HepG2 (cell line): ENCODE data around the gene GALNT9. TPM values are rescaled to one million over a fixed set of nuclear protein-coding genes. Genes with fewer than 3 reads are reported as not detected.

Experiments used
- ATAC-seq: fragments of 200-7000 bp; cut with Tn5 transposase; 3 replicates; pipeline ENCODE4 v1.9.1; 2020; ENCODE audit warnings: mild to moderate bottlenecking, moderate library complexity
- BruUV-seq: library from RNA; stranded (reverse); fragments of 400-500 nt; replicated peaks from 2 replicates; lab custom pipeline; 2021; lab: Mats Ljungman, UMichigan
- CTCF ChIA-PET: fragments of 300-600 bp; formaldehyde crosslinking; extraction: SDS; loops from one replicate; lab custom pipeline; 2021; ENCODE audit warnings: low total read pairs, inconsistent platforms, low intra/inter-chr PET ratio; lab: Yijun Ruan, JAX
- POLR2A ChIA-PET: fragments of 350-600 bp; sonication (Branson Sonifier 250); formaldehyde crosslinking; loops from one replicate; lab custom pipeline; 2020; ENCODE audit warnings: antibody characterized with exemption, inconsistent platforms; lab: Yijun Ruan, JAX
- DNase-seq: peaks from one replicate; pipeline ENCODE4 v3.0.0-alpha.2; 2015; ENCODE audit warnings: low spot score
- FAIRE-seq: peaks from 3 replicates; lab custom pipeline; 2011; peaks lifted over from hg19 to GRCh38; lab: Jason Lieb, UNC
- H2AFZ ChIP-seq: one replicate; pipeline ENCODE4 v1.6.1; 2011; ENCODE audit warnings: low read length, inconsistent platforms
- H3K27ac ChIP-seq: fragments of 300-600 bp; 3 replicates; pipeline ENCODE4 v1.8.0; 2011; ENCODE audit warnings: mixed run types, mild to moderate bottlenecking, mixed read lengths, low read length, inconsistent platforms; ENCODE audit not compliant: insufficient read depth; ENCODE audit errors: extremely low read length
- H3K27me3 ChIP-seq, 2 experiments: fragments of 200-600 bp in 1 of 2; 2 replicates in 1 of 2; 3 replicates in 1 of 2; pipeline versions ENCODE4 v1.6.0 to v1.8.0; 2011; ENCODE audit warnings: low read length in 2 of 2, mild to moderate bottlenecking in 2 of 2, moderate library complexity in 2 of 2, inconsistent platforms in 1 of 2; ENCODE audit not compliant: insufficient read depth in 2 of 2, control insufficient read depth in 1 of 2
- H3K36me3 ChIP-seq, 2 experiments: fragments of 200-600 bp in 1 of 2; replicated peaks in 1 of 2; 2 replicates in 1 of 2; 3 replicates in 1 of 2; pipeline versions ENCODE4 v1.5.1 to v1.8.0; 2011; ENCODE audit warnings: low read length in 2 of 2, inconsistent platforms in 1 of 2; ENCODE audit not compliant: insufficient read depth in 2 of 2, control insufficient read depth in 1 of 2
- H3K4me1 ChIP-seq: 2 replicates; pipeline ENCODE4 v1.5.1; 2012; ENCODE audit warnings: low read length, inconsistent platforms; ENCODE audit not compliant: insufficient read depth
- H3K4me2 ChIP-seq: 2 replicates; pipeline ENCODE4 v1.6.0; 2011; ENCODE audit warnings: low read depth, low read length, inconsistent platforms
- H3K4me3 ChIP-seq, 3 experiments: fragments of 200-600 bp in 1 of 3; sonication (generic), shearing (Covaris generic) in 1 of 3; replicated peaks in 1 of 3; 2 replicates each; pipeline ENCODE4 v1.5.1; 2011 to 2016; ENCODE audit warnings: low read length in 3 of 3, inconsistent platforms in 2 of 3, low read depth in 2 of 3, mild to moderate bottlenecking in 2 of 3, control low read depth in 1 of 3, mixed read lengths in 1 of 3; ENCODE audit not compliant: insufficient read depth in 1 of 3
- H3K79me2 ChIP-seq: one replicate; pipeline ENCODE4 v1.6.1; 2011; ENCODE audit warnings: low read length, inconsistent platforms; ENCODE audit not compliant: insufficient read depth
- H3K9ac ChIP-seq: 2 replicates; pipeline ENCODE4 v1.6.0; 2011; ENCODE audit warnings: mild to moderate bottlenecking, low read depth, low read length, inconsistent platforms; ENCODE audit not compliant: insufficient read depth
- H3K9me3 ChIP-seq: 2 replicates; pipeline ENCODE4 v1.5.1; 2012; ENCODE audit warnings: mild to moderate bottlenecking, low read length
- H4K20me1 ChIP-seq: 2 replicates; pipeline ENCODE4 v1.6.0; 2011; ENCODE audit warnings: inconsistent platforms, mild to moderate bottlenecking, low read length, moderate library complexity; ENCODE audit not compliant: insufficient read depth
- EZH2 ChIP-seq: conservative IDR thresholded peaks from 2 replicates; pipeline ENCODE4 v1.6.1; 2012; ENCODE audit warnings: mild to moderate bottlenecking, low read depth, low read length, moderate library complexity
- HOMEZ ChIP-seq: IDR thresholded peaks from 2 replicates; pipeline ENCODE4 v1.6.1; 2016; ENCODE audit warnings: low read depth
- NKX3-1 ChIP-seq: sonication (generic); formaldehyde crosslinking; IDR thresholded peaks from 2 replicates; pipeline ENCODE4 v1.5.0; 2020; ENCODE audit warnings: missing genetic modification reagents
- POLR2A ChIP-seq, 2 experiments: IDR thresholded peaks; 2 replicates each; pipeline ENCODE4 v1.6.1; 2011; ENCODE audit warnings: low read depth in 2 of 2, low read length in 2 of 2, mild to moderate bottlenecking in 1 of 2, moderate library complexity in 1 of 2; ENCODE audit not compliant: insufficient read depth in 1 of 2
- SMC3 ChIP-seq: IDR thresholded peaks from 2 replicates; pipeline ENCODE4 v1.6.1; 2011; ENCODE audit warnings: low read length, improper control_type of control experiment
- TCF7L2 ChIP-seq: IDR thresholded peaks from 2 replicates; pipeline ENCODE4 v1.6.1; 2011; ENCODE audit warnings: mild to moderate bottlenecking, low read depth, low read length, moderate library complexity
- ZNF788 ChIP-seq: sonication (generic); formaldehyde crosslinking; IDR thresholded peaks from 2 replicates; pipeline ENCODE4 v1.5.0; 2020; ENCODE audit warnings: mild to moderate bottlenecking, missing genetic modification reagents, borderline replicate concordance
- WGBS: methylation state at CpG from one replicate; pipeline ENCODE4 v1.1.6; 2017; ENCODE audit warnings: low lambda C conversion rate; 5-methylcytosine and 5-hydroxymethylcytosine counted together
- in situ Hi-C: cut with HindIII; loops from 2 replicates; pipeline ENCODE4 v1.10.0; 2017; ENCODE audit warnings: low pct_unique_long_range_greater_than_20kb; ENCODE audit not compliant: extremely low pct_ligation_motif_present
- intact Hi-C: fragments of 100-400 bp; cut with micrococcal nuclease; formaldehyde crosslinking; loops from one replicate; pipeline ENCODE4 v1.10.0; 2022; ENCODE audit not compliant: unreplicated experiment
- polyA plus RNA-seq, 8 experiments: library from polyadenylated mRNA; depleted of rRNA in 3 of 8; stranded (reverse) in 7 of 8; unstranded in 1 of 8; fragments of >200 nt; fragmentation: Illumina TruSeq in 4 of 8; extraction: Trizol in 4 of 8; gene quantifications; 2 replicates each; pipeline versions ENCODE4 v1.2.1 to v1.2.3, GENCODE V29; 2011 to 2016; ENCODE audit warnings: low read depth in 4 of 8, missing spikeins in 1 of 8, mixed read lengths in 1 of 8; ENCODE audit not compliant: insufficient read depth in 1 of 8
- total RNA-seq, 5 experiments: library from RNA; depleted of rRNA; stranded (reverse); fragments of >200 nt; fragmentation: Illumina TruSeq; extraction: Trizol; gene quantifications; 2 replicates each; pipeline ENCODE4 v1.2.3, GENCODE V29; 2016; ENCODE audit warnings: low read depth in 1 of 5

GALNT9 gene
- total and polyA plus RNA-seq, 2 of the 13 experiments (the other 11 are each of a cell fraction or from before 2014, with no cell fraction given) = 0.04 TPM; not detected in 1

DNA sequence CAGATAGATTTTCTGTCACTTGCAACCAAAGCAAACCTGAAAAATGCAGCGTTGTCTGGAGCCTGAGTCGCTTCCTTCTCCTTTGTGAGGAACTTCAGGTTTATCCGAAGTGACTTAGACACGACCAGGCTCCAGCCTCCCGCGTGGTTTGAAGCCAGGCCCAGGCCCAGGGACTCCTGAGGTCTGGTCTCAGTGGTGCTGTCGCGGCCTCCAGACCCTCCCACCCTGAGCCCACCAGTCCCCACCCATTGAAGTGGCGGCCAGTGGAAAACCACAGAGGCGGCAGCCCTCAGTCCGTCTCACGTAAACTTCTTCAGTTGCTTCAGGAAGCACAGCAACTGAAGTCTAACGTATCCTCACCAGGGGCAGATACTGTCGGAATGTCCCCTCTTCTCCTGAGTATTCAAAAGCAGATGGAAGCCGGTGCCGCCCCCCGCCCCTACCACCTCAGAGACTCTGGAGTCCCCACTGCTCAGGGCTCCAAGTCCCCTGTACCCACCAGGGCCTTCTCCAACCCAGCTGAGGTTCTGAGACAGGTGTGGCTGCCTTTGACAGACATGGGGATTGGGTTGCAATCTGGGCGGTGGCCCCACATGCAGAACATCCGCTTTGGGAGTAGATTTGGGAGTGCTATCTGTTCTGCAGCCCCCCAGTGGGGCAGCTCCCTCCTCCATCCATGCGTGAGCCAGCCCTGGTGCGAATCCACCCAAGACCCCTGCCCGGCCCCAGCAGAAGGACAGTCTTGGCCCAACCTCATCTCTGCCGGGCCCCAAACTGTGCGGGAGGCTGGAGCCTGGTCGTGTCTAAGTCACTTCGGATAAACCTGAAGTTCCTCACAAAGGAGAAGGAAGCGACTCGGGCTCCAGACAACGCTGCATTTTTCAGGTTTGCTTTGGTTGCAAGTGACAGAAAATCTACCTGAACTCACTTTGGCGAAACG, 26.6 kb upstream of the GALNT9 start:
- no peaks in the 10 kb centered on the region for H4K20me1 ChIP-seq
- no peak overlapping the region for H3K4me3 ChIP-seq
- no peaks in the 10 kb centered on the region for H3K79me2 ChIP-seq
- no peak overlapping the region for H2AFZ ChIP-seq
- ChIA-PET POLR2A (no interaction called here), CTCF (no interaction called here)
- H3K9ac ChIP-seq = no peak overlapping the region
- intact Hi-C loops (no loop called here), in situ Hi-C loops (no loop called here)
- H3K27me3 ChIP-seq = peaks cover 13 to 83% of the 10 kb centered on the region in 2 experiments; a peak in 4 of 5 replicates
- DNase-seq (no peak), FAIRE-seq (no peak), ATAC-seq (no peak)
- no peak overlapping the region for H3K4me2 ChIP-seq
- TF ChIP-seq NKX3-1 (CRISPR knock-in tag) (no peak), POLR2A (IDR thresholded peaks at IDR 0.05; ENCODE audit: insufficient read depth in 1 of 2, low read depth in 2 of 2, low read length in 2 of 2) (no peak), ZNF788 (CRISPR knock-in tag) (no peak), EZH2 (0 out of 2 replicates have a peak, but pooled peaks have one; percentile 2), TCF7L2 (no peak), SMC3 (no peak), HOMEZ (CRISPR knock-in tag) (no peak)
- 42% methylated on average over 5 of the region's 31 CpGs for WGBS
- H3K27ac ChIP-seq = no peak overlapping the region
- H3K36me3 ChIP-seq = no peaks in the 10 kb centered on the region
- no peaks in the 10 kb centered on the region for H3K9me3 ChIP-seq
- no peaks in the 10 kb centered on the region for H3K4me1 ChIP-seq
- BruUV-seq = no TSS peak
